Measurements from ENCODE around the gene KRT10.

DNA sequence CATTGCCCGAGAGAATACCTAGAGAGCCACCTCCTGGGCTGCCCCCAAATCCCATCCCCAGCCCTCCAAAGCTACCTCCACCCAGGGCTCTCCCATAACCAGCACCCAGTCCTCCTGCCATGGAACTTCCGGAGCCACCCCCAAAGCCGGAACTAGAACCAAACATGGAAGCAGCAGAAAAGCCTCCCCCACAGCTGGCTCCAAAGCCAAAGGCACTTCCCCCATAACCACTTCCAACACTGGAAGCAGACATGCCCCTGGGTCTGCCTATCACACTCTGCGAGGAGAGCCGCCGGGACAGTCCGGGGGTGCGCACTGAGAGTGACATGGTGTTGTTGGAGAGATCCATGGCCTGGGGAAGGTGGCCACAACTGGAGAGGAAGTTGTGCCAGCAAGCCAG lies 44.4 kb upstream of the KRT10 start, which contains the start of gene KRT12:
- no peak for TF ChIP-seq POLR2A (IDR thresholded peaks at IDR 0.05)
- TF ChIP-seq, protein P1, sequence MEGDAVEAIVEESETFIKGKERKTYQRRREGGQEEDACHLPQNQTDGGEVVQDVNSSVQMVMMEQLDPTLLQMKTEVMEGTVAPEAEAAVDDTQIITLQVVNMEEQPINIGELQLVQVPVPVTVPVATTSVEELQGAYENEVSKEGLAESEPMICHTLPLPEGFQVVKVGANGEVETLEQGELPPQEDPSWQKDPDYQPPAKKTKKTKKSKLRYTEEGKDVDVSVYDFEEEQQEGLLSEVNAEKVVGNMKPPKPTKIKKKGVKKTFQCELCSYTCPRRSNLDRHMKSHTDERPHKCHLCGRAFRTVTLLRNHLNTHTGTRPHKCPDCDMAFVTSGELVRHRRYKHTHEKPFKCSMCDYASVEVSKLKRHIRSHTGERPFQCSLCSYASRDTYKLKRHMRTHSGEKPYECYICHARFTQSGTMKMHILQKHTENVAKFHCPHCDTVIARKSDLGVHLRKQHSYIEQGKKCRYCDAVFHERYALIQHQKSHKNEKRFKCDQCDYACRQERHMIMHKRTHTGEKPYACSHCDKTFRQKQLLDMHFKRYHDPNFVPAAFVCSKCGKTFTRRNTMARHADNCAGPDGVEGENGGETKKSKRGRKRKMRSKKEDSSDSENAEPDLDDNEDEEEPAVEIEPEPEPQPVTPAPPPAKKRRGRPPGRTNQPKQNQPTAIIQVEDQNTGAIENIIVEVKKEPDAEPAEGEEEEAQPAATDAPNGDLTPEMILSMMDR (IDR thresholded peaks at IDR 0.05): no peak
- TF ChIP-seq EP300 (IDR thresholded peaks at IDR 0.05): no peak
